ENCODE data around the gene BCAS3.

Gene BCAS3

DNA sequence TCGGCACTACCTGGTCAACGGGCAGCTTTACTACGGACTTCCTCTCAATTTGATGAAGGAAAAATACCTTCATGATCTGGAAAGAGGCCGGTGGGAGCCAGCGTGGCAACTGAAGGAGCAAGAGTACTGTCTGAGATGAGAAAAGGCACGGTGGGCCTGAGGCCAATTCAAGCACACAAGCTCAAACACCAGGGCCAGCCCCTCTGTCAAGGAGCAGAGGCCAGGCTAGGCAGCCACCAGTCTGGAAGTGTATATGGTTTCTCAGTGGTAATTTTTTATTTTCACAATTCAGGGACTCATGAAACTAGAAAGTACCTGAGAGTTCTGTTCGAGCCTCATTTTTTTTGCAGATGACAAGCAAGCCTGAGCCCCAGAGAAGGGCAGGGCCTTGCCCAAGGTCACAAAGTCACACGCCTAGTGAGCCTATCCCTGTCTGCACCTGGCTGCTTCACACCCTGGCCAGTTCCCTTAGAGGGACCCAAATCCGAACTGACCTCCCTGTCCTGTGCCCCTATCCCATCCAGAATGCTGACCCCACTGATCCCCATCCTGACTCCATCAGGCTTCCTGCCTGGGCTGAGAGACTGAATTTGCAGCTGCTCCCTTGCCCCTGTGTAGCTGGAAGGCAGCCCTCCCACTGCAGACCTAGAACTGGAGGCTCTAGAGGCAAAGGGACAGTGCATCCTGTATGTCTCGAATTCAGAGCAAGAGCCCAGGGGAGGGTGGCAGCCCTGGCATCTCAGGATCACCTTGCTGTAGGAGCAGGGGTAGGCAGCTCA lies 717.2 kb downstream of the BCAS3 start:
- in situ Hi-C loops (cut with HindIII; ENCODE audit: low sequenced_read_pairs) = no loop called here
- TF ChIP-seq, protein P1, sequence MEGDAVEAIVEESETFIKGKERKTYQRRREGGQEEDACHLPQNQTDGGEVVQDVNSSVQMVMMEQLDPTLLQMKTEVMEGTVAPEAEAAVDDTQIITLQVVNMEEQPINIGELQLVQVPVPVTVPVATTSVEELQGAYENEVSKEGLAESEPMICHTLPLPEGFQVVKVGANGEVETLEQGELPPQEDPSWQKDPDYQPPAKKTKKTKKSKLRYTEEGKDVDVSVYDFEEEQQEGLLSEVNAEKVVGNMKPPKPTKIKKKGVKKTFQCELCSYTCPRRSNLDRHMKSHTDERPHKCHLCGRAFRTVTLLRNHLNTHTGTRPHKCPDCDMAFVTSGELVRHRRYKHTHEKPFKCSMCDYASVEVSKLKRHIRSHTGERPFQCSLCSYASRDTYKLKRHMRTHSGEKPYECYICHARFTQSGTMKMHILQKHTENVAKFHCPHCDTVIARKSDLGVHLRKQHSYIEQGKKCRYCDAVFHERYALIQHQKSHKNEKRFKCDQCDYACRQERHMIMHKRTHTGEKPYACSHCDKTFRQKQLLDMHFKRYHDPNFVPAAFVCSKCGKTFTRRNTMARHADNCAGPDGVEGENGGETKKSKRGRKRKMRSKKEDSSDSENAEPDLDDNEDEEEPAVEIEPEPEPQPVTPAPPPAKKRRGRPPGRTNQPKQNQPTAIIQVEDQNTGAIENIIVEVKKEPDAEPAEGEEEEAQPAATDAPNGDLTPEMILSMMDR (IDR thresholded peaks at IDR 0.05; ENCODE audit: low read depth, low read length, missing control alignments) = no peak
- no peak for DNase-seq (ENCODE audit: low read depth)
- H3K4me3 ChIP-seq (ENCODE audit: low read depth, low read length) = no peak overlapping the region

- DNase-seq (ENCODE audit: low read depth) = no peak
- TF ChIP-seq, protein P1 (IDR thresholded peaks at IDR 0.05; ENCODE audit: low read depth, low read length, missing control alignments) = no peak
- in situ Hi-C loops (cut with HindIII; ENCODE audit: low sequenced_read_pairs) = no loop called here
- no peak overlapping the region for H3K4me3 ChIP-seq (ENCODE audit: low read depth, low read length)
Observed at GRCh38 chr17:61395409-61395982, 717.8 kb downstream of the BCAS3 start.

- H3K4me3 ChIP-seq (ENCODE audit: low read depth, low read length) = no peak overlapping the region
- in situ Hi-C loops (cut with HindIII; ENCODE audit: low sequenced_read_pairs) = no loop called here
- no peak for DNase-seq (ENCODE audit: low read depth)
- TF ChIP-seq, protein P1 (IDR thresholded peaks at IDR 0.05; ENCODE audit: low read depth, low read length, missing control alignments) = no peak
Observed at GRCh38 chr17:61395983-61396585, 718.4 kb downstream of the BCAS3 start.

GRCh38 chr17:61396586-61397085 lies 719.0 kb downstream of the BCAS3 start:
- TF ChIP-seq, protein P1 (IDR thresholded peaks at IDR 0.05; ENCODE audit: low read depth, low read length, missing control alignments) = no peak
- no peak for DNase-seq (ENCODE audit: low read depth)
- H3K4me3 ChIP-seq (ENCODE audit: low read depth, low read length) = no peak overlapping the region
- in situ Hi-C loops (cut with HindIII; ENCODE audit: low sequenced_read_pairs) = no loop called here

DNA sequence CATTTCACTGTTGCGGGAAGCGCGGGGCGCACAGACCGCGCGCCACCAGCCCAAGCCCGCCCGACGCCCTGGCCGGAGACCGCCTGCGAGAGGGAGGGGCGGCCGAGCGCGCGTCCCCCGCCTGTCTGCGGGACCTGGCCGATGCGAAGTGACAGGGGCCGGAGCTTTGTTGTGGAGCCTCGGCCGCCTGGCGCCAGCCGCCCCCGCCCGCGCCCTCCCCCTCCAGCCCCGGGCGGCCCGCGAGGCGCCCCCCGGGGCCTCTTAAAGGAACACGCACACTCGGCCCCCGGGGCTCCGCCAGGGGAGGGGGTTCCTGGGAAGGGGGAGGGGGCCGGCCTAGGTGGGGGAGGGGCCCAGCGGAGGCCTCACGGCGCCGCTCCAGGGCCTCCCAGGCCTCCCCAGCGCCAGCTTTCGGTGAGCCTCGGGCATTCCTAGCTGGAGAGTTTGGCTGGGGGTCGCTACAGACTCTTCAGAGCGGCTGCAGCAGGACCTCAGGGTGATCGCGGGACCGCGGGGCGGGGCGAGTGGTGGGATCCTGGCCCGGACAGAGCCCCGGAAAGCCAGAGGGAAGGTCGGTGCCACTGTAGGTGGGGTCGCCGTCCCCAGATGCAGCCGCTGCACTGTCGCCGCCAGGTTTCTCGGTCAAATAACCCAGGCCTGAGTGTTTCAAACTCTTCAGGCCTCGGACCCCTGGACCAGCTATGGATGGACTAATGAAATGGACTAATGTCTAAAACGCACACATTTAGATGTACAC lies 719.6 kb downstream of the BCAS3 start:
- TF ChIP-seq, protein P1 (IDR thresholded peaks at IDR 0.05; ENCODE audit: low read depth, low read length, missing control alignments) = no peak
- no peak for DNase-seq (ENCODE audit: low read depth)
- no peak overlapping the region for H3K4me3 ChIP-seq (ENCODE audit: low read depth, low read length)
- in situ Hi-C loops (cut with HindIII; ENCODE audit: low sequenced_read_pairs) = no loop called here

GRCh38 chr17:61398721-61399130 lies 721.1 kb downstream of the BCAS3 start:
- in situ Hi-C loops (cut with HindIII; ENCODE audit: low sequenced_read_pairs) = no loop called here
- TF ChIP-seq, protein P1 (IDR thresholded peaks at IDR 0.05; ENCODE audit: low read depth, low read length, missing control alignments) = no peak
- H3K4me3 ChIP-seq (ENCODE audit: low read depth, low read length) = peak overlapping the region; percentile 40
- DNase-seq (ENCODE audit: low read depth) = no peak

All from astrocyte of the cerebellum (primary cell).